ENCODE measurements around the gene IQCE. TPM values are rescaled to one million over a fixed set of nuclear protein-coding genes. Genes with fewer than 3 reads are reported as not detected.

Gene IQCE
- total and polyA plus RNA-seq, 3 donors from 2014 or later, result 57.9 to 139 (median 86.4) TPM

GRCh38 chr7:2603044-2603965 is 44.5 kb downstream of the IQCE start:
- DNase-seq, result no peak
- Histone ChIP-seq H3K9me3 (no peaks in the 10 kb centered on the region), H3K4me3 (no peak overlapping the region), H3K27ac (no peak overlapping the region), H3K36me3 (ENCODE audit: low read depth, missing control alignments) (no peaks in the 10 kb centered on the region), H3K4me1 (peaks cover 5% of the 10 kb centered on the region), H3K27me3 (no peaks in the 10 kb centered on the region)
- no peak for TF ChIP-seq CTCF (IDR thresholded peaks at IDR 0.05)
- no peak for TF ChIP-seq POLR2A (IDR thresholded peaks at IDR 0.05)
- 96 to 97% methylated on average over 29 to 35 of the region's 35 CpGs for WGBS, 2 donors
- intact Hi-C loops (cut with DNase I; ENCODE audit: low total_unique reads), result no loop called here

- no peak for TF ChIP-seq POLR2A (IDR thresholded peaks at IDR 0.05)
- TF ChIP-seq CTCF (IDR thresholded peaks at IDR 0.05), result no peak
- H3K27me3 ChIP-seq, result no peaks in the 10 kb centered on the region
- WGBS, 2 donors, result 94 to 96% methylated on average over 25 to 29 of the region's 29 CpGs
- H3K27ac ChIP-seq, result no peak overlapping the region
- no peaks in the 10 kb centered on the region for H3K9me3 ChIP-seq
- peaks cover 5% of the 10 kb centered on the region for H3K4me1 ChIP-seq
- intact Hi-C loops (cut with DNase I; ENCODE audit: low total_unique reads), result no loop called here
- no peaks in the 10 kb centered on the region for H3K36me3 ChIP-seq (ENCODE audit: low read depth, missing control alignments)
- H3K4me3 ChIP-seq, result no peak overlapping the region
- no peak for DNase-seq
These were observed 45.9 kb downstream of the IQCE start for GRCh38 chr7:2604608-2605174.

GRCh38 chr7:2605608-2606538 is 47.1 kb downstream of the IQCE start:
- Histone ChIP-seq H3K27ac (no peak overlapping the region), H3K9me3 (no peaks in the 10 kb centered on the region), H3K4me1 (peaks cover 5% of the 10 kb centered on the region), H3K36me3 (ENCODE audit: low read depth, missing control alignments) (no peaks in the 10 kb centered on the region), H3K27me3 (no peaks in the 10 kb centered on the region), H3K4me3 (no peak overlapping the region)
- 83 to 92% methylated on average over 31 to 38 of the region's 38 CpGs for WGBS, 2 donors
- DNase-seq, result no peak
- intact Hi-C loops (cut with DNase I; ENCODE audit: low total_unique reads), result no loop called here
- TF ChIP-seq POLR2A (IDR thresholded peaks at IDR 0.05) (no peak), CTCF (IDR thresholded peaks at IDR 0.05) (no peak)

- no peak overlapping the region for H3K4me3 ChIP-seq
- no peak for TF ChIP-seq POLR2A (IDR thresholded peaks at IDR 0.05)
- DNase-seq, result no peak
- intact Hi-C loops (cut with DNase I; ENCODE audit: low total_unique reads), result no loop called here
- H3K36me3 ChIP-seq (ENCODE audit: low read depth, missing control alignments), result no peaks in the 10 kb centered on the region
- H3K27ac ChIP-seq, result no peak overlapping the region
- H3K9me3 ChIP-seq, result no peaks in the 10 kb centered on the region
- 69 to 77% methylated on average over 8 to 16 of the region's 16 CpGs for WGBS, 2 donors
- no peaks in the 10 kb centered on the region for H3K27me3 ChIP-seq
- H3K4me1 ChIP-seq, result peaks cover 5% of the 10 kb centered on the region
These were observed 47.8 kb downstream of the IQCE start for GRCh38 chr7:2606539-2606936.
